Stimulated activated CD8-positive, alpha-beta memory T cell treated with anti-CD3 and anti-CD28 coated beads, Interleukin-4, amount 100 ng/mL, for 4 hours (primary cell): Measurements from ENCODE around the gene KDM4C.
"Not testable (repeated sequence)": the region's sequence is repeated elsewhere in the genome, so short reads cannot be mapped to it uniquely, and the experiment has no call there.

ENCODE experiments used
- DNase-seq, 2 donors: peaks; one replicate each; pipeline ENCODE4 v3.0.0-alpha.2; 2020; ENCODE audit warnings: low read depth in 2 of 2, low spot score in 1 of 2

Gene KDM4C

GRCh38 chr9:7011395-7012067 lies 253.8 kb downstream of the KDM4C start:
- no peak for DNase-seq

GRCh38 chr9:7027996-7028395 lies 270.2 kb downstream of the KDM4C start:
- DNase-seq, result no peak

- no peak for DNase-seq
Observed at GRCh38 chr9:7028591-7028990, 270.8 kb downstream of the KDM4C start.

DNA sequence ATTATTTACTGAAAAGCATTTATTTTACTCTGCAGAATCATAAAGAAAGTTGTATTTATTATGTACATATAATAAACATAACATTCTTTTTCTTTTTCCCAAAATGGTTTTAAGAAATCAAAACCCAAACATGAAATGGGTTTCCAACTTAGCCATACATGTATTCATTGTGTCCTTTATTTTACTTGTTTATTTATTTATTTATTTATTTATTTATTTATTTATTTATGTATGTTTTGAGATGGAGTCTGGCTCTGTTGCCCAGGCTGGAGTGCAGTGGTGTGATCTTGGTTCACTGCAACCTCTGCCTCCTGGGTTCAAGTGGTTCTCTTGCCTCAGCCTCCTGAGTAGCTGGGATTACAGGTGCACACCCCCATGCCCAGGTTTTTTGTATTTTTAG lies 273.2 kb downstream of the KDM4C start:
- not testable (repeated sequence) for DNase-seq

DNA sequence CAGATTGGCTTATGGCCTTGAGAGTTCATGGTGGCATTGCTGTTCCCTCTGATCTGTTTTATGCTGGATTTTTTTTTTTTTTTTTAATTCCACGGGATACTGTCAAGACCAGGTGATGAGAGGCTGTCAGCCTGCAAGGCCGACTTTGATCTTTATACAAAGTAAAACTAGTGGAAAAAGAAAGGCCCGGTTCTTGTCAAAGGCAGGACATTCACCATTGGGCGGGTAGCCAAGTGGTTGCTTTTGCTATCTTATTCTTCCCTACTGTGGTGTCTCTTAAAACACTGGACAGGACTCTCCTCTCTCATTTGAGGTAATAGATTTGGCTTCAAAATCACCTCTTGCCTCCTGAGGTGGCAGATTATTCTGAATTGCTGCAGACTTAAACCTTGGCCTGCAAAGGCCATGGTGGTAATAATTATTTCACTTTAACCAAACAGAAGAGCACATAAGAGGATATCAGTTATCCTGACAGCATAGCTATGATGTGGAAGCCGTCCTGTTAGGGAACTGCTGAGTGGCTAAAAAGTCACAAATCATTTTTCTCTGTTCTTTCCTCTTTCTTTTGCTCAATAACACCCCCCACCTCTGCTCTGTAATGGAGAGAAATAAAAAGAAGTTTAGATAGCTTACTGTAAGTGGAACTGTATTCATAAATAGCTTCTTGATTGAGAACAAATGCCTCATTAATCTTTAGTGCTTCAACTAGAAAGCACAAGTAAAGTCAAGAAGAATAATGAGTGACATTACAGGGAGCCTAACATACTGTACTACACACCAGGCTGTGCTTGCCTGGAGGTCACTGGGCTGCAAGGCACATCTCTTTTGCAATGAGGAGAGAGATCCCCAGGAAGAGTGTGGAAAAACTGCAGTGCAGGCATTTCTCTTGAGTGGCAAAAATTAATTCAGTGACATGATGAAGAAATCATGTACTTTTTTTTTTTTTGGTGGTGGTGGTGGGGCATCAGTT lies 275.6 kb downstream of the KDM4C start:
- no peak for DNase-seq

DNA sequence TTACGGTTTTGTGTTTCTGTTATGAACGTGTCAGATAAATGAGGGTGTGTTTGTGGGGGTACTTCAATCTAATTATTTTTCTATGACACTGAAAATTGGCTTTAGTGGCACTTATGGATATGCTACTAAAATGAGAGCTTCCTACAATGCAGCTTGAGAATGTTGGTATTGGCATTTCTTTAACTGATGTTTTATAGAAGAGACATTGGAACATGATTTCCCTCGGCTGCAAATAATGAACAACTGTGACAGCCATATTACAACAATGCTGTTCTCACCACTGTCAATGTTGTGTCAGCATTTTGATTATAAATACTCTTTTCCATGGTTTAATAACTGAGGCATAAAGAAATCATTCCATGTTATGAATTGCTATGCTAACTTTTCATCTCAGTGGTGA lies 279.4 kb downstream of the KDM4C start:
- no peak for DNase-seq

- DNase-seq, result no peak
Observed at GRCh38 chr9:7042124-7042523, 284.4 kb downstream of the KDM4C start.

DNA sequence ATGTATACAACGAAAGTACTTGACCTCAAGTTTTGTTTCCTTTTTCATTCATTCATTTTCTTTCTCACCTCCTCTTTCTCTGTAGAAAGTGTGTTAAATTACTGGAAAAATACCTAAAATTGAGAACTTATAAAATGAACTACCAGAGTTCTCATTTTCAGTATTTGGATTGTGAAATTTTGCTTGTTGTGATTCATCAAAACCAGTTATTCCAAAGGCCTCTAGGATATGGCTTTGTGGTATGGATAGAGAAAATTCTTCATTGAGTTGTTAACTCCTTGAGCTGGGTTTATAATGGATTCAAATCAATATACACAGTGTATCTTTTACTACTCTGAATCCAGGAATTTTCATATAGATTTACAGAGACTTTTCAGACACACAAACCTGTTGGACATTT lies 287.6 kb downstream of the KDM4C start:
- DNase-seq, result no peak

DNA sequence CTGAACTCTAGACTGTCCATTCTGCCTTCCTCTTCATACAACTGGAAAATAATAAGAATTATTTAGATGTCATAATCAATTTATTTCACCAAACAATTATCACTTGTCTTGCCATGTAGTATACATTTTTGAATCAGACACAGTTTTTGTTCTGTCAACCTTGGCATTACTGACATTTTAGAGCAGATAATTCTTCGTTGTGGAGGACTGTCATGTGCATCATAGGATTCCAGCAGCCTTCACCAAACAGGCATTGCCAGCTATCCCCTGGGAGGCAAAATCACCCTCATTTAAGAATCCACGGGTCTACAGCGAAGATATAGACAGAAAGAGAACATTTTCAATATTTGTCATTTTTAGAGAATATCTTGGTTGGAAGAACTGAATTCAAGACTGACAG lies 293.9 kb downstream of the KDM4C start:
- no peak for DNase-seq

GRCh38 chr9:7053903-7054302 lies 296.1 kb downstream of the KDM4C start:
- no peak for DNase-seq

GRCh38 chr9:7055171-7055903 lies 297.6 kb downstream of the KDM4C start:
- no peak for DNase-seq

DNA sequence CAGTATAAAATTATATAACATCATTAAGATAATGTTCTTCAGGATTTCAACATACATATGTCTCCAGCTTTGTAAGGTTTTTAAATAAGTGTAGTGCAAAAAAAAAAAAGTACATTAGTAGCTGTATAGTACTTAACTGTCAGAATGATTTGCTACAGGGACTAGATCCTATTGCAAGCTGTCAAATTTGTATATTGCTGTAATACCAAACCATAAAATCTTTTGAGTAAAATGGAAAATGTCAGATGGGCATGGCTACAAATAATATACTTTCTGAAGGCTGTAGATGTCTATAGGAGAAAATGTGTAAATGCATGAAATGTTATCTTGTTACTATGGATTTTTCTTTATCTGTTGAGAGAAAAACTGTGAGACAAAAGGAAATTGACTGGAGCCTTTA lies 298.5 kb downstream of the KDM4C start:
- DNase-seq, result no peak

DNA sequence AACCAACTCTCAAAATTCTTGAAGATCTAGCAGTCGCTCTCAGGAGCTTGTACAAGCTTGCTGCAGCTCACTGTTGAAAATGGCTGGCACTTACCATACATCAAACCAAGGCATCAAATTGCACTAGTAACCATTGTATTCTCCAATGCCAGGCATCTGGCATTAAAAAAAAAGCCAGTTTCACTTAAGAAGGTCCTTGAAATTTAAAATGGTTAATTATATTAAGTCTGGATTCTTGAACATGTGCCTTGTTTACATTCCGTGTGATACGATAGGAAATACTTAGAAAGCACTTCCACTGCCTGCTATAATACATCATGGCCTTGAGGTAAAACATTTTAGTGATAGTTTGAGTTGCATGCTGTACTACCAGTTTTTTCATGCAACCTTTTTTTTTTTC lies 300.7 kb downstream of the KDM4C start:
- DNase-seq, result no peak

DNA sequence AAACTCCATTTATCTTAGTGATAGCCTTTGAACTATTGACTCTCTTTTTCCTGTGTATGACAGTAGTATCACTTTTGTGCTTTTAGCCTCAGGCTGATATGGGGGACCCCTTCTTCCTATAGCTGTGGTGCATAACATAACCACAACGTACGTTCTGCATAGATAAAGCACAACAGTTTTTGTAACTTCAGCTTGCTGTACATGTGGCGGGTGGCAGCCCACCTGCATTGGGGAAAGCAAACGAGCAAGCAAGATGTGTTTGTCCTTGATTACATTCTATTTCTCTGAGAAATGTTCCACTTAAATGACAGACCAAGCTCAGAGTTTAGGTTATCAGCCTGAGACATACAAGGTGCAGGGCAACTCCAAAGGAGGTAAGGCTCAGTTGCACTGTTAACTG lies 309.4 kb downstream of the KDM4C start:
- DNase-seq, result no peak

GRCh38 chr9:7071916-7072315 lies 314.1 kb downstream of the KDM4C start:
- DNase-seq, result no peak

- no peak for DNase-seq
Observed at GRCh38 chr9:7073706-7074105, 315.9 kb downstream of the KDM4C start.

- DNase-seq, result no peak
Observed at GRCh38 chr9:7075154-7075553, 317.4 kb downstream of the KDM4C start.

GRCh38 chr9:7079051-7079450 lies 321.3 kb downstream of the KDM4C start:
- DNase-seq, result no peak

DNA sequence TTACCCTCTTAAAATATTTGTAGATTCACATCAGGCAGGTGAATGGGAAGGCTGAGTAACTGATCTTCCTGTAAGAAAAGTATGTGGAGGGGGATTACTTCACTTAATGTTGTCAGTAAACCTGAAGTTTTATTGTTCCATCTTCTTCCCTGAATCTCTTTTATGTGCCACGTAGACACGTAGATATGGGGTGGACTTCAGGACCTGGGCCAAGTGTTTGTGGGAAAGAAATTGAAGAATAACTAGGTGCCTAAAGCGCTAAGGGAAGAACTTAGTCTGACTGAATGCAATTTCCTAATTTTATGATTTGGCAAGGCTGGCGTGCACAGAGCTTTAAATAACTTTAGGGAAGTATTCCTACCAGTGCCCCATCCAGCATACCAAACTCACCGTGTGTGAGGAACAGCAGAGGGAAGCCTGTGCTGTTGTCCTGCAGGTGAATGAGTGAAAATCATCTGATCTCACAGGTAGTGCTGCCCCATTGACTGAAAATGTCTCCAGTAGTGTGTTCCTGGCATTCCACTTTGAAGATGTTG lies 323.4 kb downstream of the KDM4C start:
- no peak for DNase-seq

GRCh38 chr9:7083192-7083591 lies 325.4 kb downstream of the KDM4C start:
- no peak for DNase-seq

- no peak for DNase-seq
Observed at GRCh38 chr9:7085357-7085756, 327.6 kb downstream of the KDM4C start.

DNA sequence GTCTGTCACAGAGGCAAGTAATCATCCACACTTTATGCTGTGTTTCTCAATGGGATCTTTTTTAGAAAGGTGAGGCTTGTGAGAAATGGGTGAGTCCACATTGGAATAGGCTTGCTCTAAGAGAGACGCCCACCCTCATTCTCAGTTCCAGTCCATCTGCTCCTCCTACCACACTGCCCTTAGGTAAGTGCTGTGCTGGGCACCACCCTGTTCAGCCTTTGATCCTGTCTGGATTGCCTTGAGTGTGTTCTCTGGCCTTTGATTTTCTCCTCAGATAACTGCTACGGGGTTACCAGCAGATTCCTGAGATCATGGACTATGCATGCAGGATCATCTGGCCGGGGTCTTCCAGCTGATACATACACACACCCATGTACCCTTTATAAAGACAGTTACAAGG lies 328.6 kb downstream of the KDM4C start:
- no peak for DNase-seq
